GM23338 (cell line): ENCODE data around the gene HTR1A. TPM values are rescaled to one million over a fixed set of nuclear protein-coding genes. Genes with fewer than 3 reads are reported as not detected.

Source experiments
- ATAC-seq: fragments of 200-7000 bp; cut with Tn5 transposase; 3 replicates; pipeline ENCODE4 v1.9.1; 2020
- DNase-seq: peaks from one replicate; pipeline ENCODE4 v3.0.0-alpha.2; 2015; ENCODE audit warnings: low spot score
- H2AFZ ChIP-seq: fragments of 200-600 bp; sonication (generic); 2 replicates; pipeline ENCODE4 v1.8.0; 2016; ENCODE audit warnings: antibody characterized with exemption, mild to moderate bottlenecking, moderate library complexity
- H3F3A ChIP-seq: fragments of 200-600 bp; sonication (generic); replicated peaks from 2 replicates; pipeline ENCODE4 v1.8.0; 2017; ENCODE audit warnings: antibody characterized with exemption, mixed run types, low read depth
- H3K27ac ChIP-seq: fragments of 200-600 bp; sonication (generic); 2 replicates; pipeline ENCODE4 v1.6.1; 2016; ENCODE audit warnings: low read depth
- H3K27me3 ChIP-seq: fragments of 200-600 bp; sonication (generic); 2 replicates; pipeline ENCODE4 v1.8.0; 2016; ENCODE audit warnings: mild to moderate bottlenecking, mixed run types, moderate library complexity; ENCODE audit not compliant: insufficient read depth
- H3K36me3 ChIP-seq: fragments of 200-600 bp; sonication (generic); 2 replicates; pipeline ENCODE4 v1.8.0; 2016; ENCODE audit warnings: mild to moderate bottlenecking; ENCODE audit not compliant: insufficient read depth
- H3K4me1 ChIP-seq: fragments of 200-600 bp; sonication (generic); 2 replicates; pipeline ENCODE4 v1.8.0; 2016; ENCODE audit warnings: mild to moderate bottlenecking, moderate library complexity; ENCODE audit not compliant: insufficient read depth
- H3K4me2 ChIP-seq: fragments of 200-600 bp; sonication (generic); 2 replicates; pipeline ENCODE4 v1.7.1; 2017; ENCODE audit warnings: mixed run types
- H3K4me3 ChIP-seq: fragments of 200-600 bp; sonication (generic); 2 replicates; pipeline ENCODE4 v1.6.1; 2016; ENCODE audit warnings: mixed run types
- H3K79me2 ChIP-seq: fragments of 200-600 bp; sonication (generic); replicated peaks from 2 replicates; pipeline ENCODE4 v1.8.0; 2017; ENCODE audit warnings: mild to moderate bottlenecking; ENCODE audit not compliant: insufficient read depth
- H3K9me2 ChIP-seq: fragments of 200-600 bp; sonication (generic); 2 replicates; pipeline ENCODE4 v1.8.0; 2017; ENCODE audit not compliant: insufficient read depth
- H4K20me1 ChIP-seq: fragments of 200-600 bp; sonication (generic); replicated peaks from 2 replicates; pipeline ENCODE4 v1.8.0; 2017; ENCODE audit warnings: mild to moderate bottlenecking; ENCODE audit not compliant: insufficient read depth
- H3K27ac Mint-ChIP-seq: 2 replicates; pipeline ENCODE4 v1.8.0; 2020; ENCODE audit warnings: inconsistent platforms, mild to moderate bottlenecking, moderate library complexity, mixed read lengths
- H3K27me3 Mint-ChIP-seq: 3 replicates; pipeline ENCODE4 v1.8.0; 2022; ENCODE audit warnings: low read depth, mild to moderate bottlenecking, moderate library complexity, mixed read lengths, inconsistent platforms; ENCODE audit not compliant: insufficient read depth, poor library complexity
- H3K36me3 Mint-ChIP-seq: 3 replicates; pipeline ENCODE4 v1.8.0; 2021; ENCODE audit warnings: low read depth, mild to moderate bottlenecking, inconsistent platforms, moderate library complexity, mixed read lengths
- H3K4me1 Mint-ChIP-seq: 3 replicates; pipeline ENCODE4 v1.8.0; 2020; ENCODE audit warnings: mild to moderate bottlenecking, inconsistent platforms, mixed read lengths
- H3K4me3 Mint-ChIP-seq: 3 replicates; pipeline ENCODE4 v1.8.0; 2021; ENCODE audit warnings: moderate library complexity, mild to moderate bottlenecking, inconsistent platforms, mixed read lengths
- H3K9me3 Mint-ChIP-seq: 3 replicates; pipeline ENCODE4 v1.8.0; 2020; ENCODE audit warnings: moderate library complexity, mild to moderate bottlenecking, inconsistent platforms, mixed read lengths
- CREB1 ChIP-seq: fragments of 250-450 bp; sonication (Bioruptor Pico); IDR thresholded peaks from 2 replicates; pipeline ENCODE4 v1.5.0; 2020; ENCODE audit warnings: low read depth, mild to moderate bottlenecking, moderate library complexity
- CTCF ChIP-seq, 2 experiments: fragments of 200-600 bp in 1 of 2; sonication (generic) in 1 of 2; conservative IDR thresholded peaks; 2 replicates each; pipeline versions ENCODE4 v1.5.1 to v1.6.1; 2016 to 2017; ENCODE audit warnings: antibody characterized with exemption in 2 of 2, low read depth in 2 of 2, mild to moderate bottlenecking in 2 of 2, moderate library complexity in 1 of 2
- EZH2 ChIP-seq: fragments of 200-600 bp; sonication (generic); IDR thresholded peaks from one replicate; pipeline ENCODE4 v1.8.0; 2017; ENCODE audit warnings: antibody characterized with exemption, mild to moderate bottlenecking, low read depth; ENCODE audit not compliant: unreplicated experiment
- EZH2phosphoT487 ChIP-seq: fragments of 200-600 bp; sonication (generic); IDR thresholded peaks from one replicate; pipeline ENCODE4 v1.8.1; 2018; ENCODE audit warnings: antibody characterized with exemption; ENCODE audit not compliant: unreplicated experiment
- JUNB ChIP-seq: IDR thresholded peaks from one replicate; pipeline ENCODE4 v1.6.1; 2016; ENCODE audit warnings: antibody characterized with exemption; ENCODE audit not compliant: unreplicated experiment
- NANOG ChIP-seq: IDR thresholded peaks from 2 replicates; pipeline ENCODE4 v1.6.1; 2016; ENCODE audit warnings: antibody characterized with exemption, borderline replicate concordance
- polyA plus RNA-seq: library from polyadenylated mRNA; unstranded; fragments of >200 nt; fragmentation: Nextera tagmentation; extraction: Ambion mirVana; gene quantifications from 2 replicates; pipeline ENCODE4 v1.2.1, GENCODE V29; 2016
- total RNA-seq: library from RNA; depleted of rRNA; stranded (reverse); fragments of >200 nt; shearing (Covaris generic); gene quantifications from 2 replicates; pipeline ENCODE4 v1.2.3, GENCODE V29; 2014
- TF ChIP-seq, protein P1 (sequence below): IDR thresholded peaks from one replicate; pipeline ENCODE4 v1.6.1; 2018; ENCODE audit warnings: antibody characterized with exemption; ENCODE audit not compliant: unreplicated experiment

HTR1A gene
- total and polyA plus RNA-seq, 2 experiments from 2014 or later: 1.1 to 2.3 TPM

DNA sequence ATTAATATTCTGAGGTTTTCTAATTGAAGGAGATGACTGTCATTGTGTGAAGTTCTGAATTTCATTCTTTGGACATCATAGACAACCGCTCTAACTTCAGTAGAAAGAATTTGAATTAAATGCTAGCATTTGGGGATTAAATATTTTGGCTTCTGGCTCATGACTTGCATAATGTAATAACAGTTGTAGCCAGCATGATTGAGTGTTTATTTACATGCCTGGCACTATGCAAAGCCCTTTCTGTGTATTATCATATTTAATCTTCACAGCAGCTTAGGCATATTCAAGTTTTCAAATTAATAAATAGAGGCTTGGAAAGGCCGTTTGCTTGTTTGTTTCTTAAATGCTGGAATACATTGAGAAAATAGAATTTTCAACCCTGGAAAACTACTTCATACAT is 19.6 kb upstream of the HTR1A start:
- H3K27ac Mint-ChIP-seq: no peak overlapping the region
- no peak overlapping the region for H3K27ac ChIP-seq
- no peak for ATAC-seq
- DNase-seq: no peak
- peaks cover 1% of the 10 kb centered on the region; the same call in 1 of the 2 replicates for H3K9me2 ChIP-seq
- no peak overlapping the region for H3K4me3 Mint-ChIP-seq
- H3K27me3 ChIP-seq: no peaks in the 10 kb centered on the region
- TF ChIP-seq, protein P1, sequence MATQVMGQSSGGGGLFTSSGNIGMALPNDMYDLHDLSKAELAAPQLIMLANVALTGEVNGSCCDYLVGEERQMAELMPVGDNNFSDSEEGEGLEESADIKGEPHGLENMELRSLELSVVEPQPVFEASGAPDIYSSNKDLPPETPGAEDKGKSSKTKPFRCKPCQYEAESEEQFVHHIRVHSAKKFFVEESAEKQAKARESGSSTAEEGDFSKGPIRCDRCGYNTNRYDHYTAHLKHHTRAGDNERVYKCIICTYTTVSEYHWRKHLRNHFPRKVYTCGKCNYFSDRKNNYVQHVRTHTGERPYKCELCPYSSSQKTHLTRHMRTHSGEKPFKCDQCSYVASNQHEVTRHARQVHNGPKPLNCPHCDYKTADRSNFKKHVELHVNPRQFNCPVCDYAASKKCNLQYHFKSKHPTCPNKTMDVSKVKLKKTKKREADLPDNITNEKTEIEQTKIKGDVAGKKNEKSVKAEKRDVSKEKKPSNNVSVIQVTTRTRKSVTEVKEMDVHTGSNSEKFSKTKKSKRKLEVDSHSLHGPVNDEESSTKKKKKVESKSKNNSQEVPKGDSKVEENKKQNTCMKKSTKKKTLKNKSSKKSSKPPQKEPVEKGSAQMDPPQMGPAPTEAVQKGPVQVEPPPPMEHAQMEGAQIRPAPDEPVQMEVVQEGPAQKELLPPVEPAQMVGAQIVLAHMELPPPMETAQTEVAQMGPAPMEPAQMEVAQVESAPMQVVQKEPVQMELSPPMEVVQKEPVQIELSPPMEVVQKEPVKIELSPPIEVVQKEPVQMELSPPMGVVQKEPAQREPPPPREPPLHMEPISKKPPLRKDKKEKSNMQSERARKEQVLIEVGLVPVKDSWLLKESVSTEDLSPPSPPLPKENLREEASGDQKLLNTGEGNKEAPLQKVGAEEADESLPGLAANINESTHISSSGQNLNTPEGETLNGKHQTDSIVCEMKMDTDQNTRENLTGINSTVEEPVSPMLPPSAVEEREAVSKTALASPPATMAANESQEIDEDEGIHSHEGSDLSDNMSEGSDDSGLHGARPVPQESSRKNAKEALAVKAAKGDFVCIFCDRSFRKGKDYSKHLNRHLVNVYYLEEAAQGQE: no peak
- H3K4me3 ChIP-seq: no peak overlapping the region
- H4K20me1 ChIP-seq: no peaks in the 10 kb centered on the region
- H3K4me1 Mint-ChIP-seq: no peaks in the 10 kb centered on the region
- H3K27me3 Mint-ChIP-seq: no peaks in the 10 kb centered on the region
- H3K4me1 ChIP-seq: no peaks in the 10 kb centered on the region
- H3K4me2 ChIP-seq: no peak overlapping the region
- peaks cover 13% of the 10 kb centered on the region; the same call in 2 of the 3 replicates for H3K9me3 Mint-ChIP-seq
- H2AFZ ChIP-seq: no peak overlapping the region
- peaks cover 4% of the 10 kb centered on the region; the same call in 1 of the 3 replicates for H3K36me3 Mint-ChIP-seq
- H3K79me2 ChIP-seq: no peaks in the 10 kb centered on the region
- H3K36me3 ChIP-seq: no peaks in the 10 kb centered on the region
- H3F3A ChIP-seq: no peaks in the 10 kb centered on the region

DNA sequence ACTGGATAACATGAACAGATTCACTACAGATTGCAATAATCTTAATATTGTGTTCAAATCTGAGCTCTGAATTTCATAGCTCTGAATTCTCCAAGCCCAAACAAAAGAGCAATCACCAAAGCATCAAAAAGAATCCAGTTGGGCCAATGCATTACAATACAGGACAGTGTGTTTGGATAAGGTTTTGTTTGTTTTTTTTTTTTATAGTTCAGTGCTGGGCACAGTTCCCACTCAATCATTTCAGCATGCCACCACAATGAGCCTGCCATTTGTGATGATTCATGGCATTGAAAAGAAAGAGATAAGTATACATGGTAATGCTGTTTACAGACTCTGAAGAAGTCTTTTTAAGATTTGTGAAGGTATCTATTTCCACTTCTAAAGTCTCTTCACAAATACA is 1.7 kb upstream of the HTR1A start:
- no peak overlapping the region for H3K4me3 ChIP-seq
- no peak for ATAC-seq
- peaks cover 15% of the 10 kb centered on the region for H3K9me3 Mint-ChIP-seq
- TF ChIP-seq NANOG (no peak), CTCF (conservative IDR thresholded peaks at IDR 0.05; ENCODE audit: low read depth in 2 of 2) (no peak), CREB1 (CRISPR knock-in tag) (no peak), EZH2 (no peak), EZH2phosphoT487 (no peak), JUNB (no peak)
- TF ChIP-seq, protein P1: no peak

More for the DNA sequence above, 1.7 kb upstream of the HTR1A start:
- no peak overlapping the region; the same call in 1 of the 2 replicates for H3K27ac Mint-ChIP-seq
- Histone ChIP-seq H3K4me2 (no peak overlapping the region), H3K9me2 (no peaks in the 10 kb centered on the region), H3K27ac (no peak overlapping the region), H3K27me3 (peaks cover 37% of the 10 kb centered on the region), H3F3A (peaks cover 2% of the 10 kb centered on the region; the same call in 1 of the 2 replicates), H3K4me1 (peaks cover under 1% of the 10 kb centered on the region; the same call in 1 of the 2 replicates), H2AFZ (no peak overlapping the region), H3K79me2 (no peaks in the 10 kb centered on the region), H4K20me1 (no peaks in the 10 kb centered on the region), H3K36me3 (no peaks in the 10 kb centered on the region)
- peaks cover 28% of the 10 kb centered on the region for H3K27me3 Mint-ChIP-seq
- no peak overlapping the region for H3K4me3 Mint-ChIP-seq
- H3K4me1 Mint-ChIP-seq: peaks cover 20% of the 10 kb centered on the region
- no peak for DNase-seq
- H3K36me3 Mint-ChIP-seq: peaks cover 18% of the 10 kb centered on the region
